ENCODE results near the gene CREB1.

DNA sequence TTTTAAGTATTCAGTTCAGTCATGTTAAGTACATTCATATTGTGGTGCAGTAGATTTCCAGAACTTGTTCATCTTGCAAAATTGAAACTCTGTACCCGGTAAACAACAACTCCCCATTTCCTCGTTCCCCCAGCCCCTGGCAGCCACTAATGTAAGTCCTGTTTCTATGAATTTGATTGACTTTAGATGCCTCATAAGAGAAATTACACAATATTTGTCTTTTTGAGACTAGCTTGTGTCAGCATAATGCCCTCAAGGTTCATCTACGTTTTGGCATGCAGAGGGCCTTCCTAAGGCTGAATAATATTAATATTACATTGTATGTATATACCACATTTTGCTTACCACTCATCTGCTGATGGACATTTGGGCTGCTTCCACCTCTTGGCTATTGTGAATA, 64.5 kb downstream of the CREB1 start:
- no peak for TF ChIP-seq POLR2A (IDR thresholded peaks at IDR 0.05)
- no peak for TF ChIP-seq CTCF (IDR thresholded peaks at IDR 0.05)

Data from heart left ventricle (tissue), 13 donors.